MM.1S (cell line): Measurements from ENCODE around the gene SLC22A1.

Source experiments
- DNase-seq: peaks from one replicate; pipeline ENCODE4 v3.0.0-alpha.2; 2015
- H2AFZ ChIP-seq: fragments of 300-600 bp; sonication (generic); 2 replicates; pipeline ENCODE4 v1.6.0; 2016; ENCODE audit warnings: antibody characterized with exemption, low read length
- H3F3A ChIP-seq: fragments of 300-600 bp; sonication (generic); 2 replicates; pipeline ENCODE4 v1.6.1; 2016; ENCODE audit warnings: mild to moderate bottlenecking, antibody characterized with exemption, low read length, moderate library complexity, mixed read lengths; ENCODE audit not compliant: insufficient read depth
- H3K27ac ChIP-seq: fragments of 300-600 bp; sonication (generic); 2 replicates; pipeline ENCODE4 v1.5.1; 2016; ENCODE audit warnings: mild to moderate bottlenecking, low read length
- H3K27me3 ChIP-seq: fragments of 300-600 bp; sonication (generic); replicated peaks from 2 replicates; pipeline ENCODE4 v1.6.0; 2016; ENCODE audit warnings: low read length; ENCODE audit not compliant: insufficient read depth
- H3K36me3 ChIP-seq: fragments of 300-600 bp; sonication (generic); replicated peaks from 2 replicates; pipeline ENCODE4 v1.6.1; 2016; ENCODE audit warnings: mild to moderate bottlenecking, low read length, mixed read lengths; ENCODE audit not compliant: insufficient read depth
- H3K4me1 ChIP-seq: fragments of 300-600 bp; sonication (generic); 2 replicates; pipeline ENCODE4 v1.6.1; 2016; ENCODE audit warnings: low read length, mixed read lengths
- H3K4me2 ChIP-seq: fragments of 300-600 bp; sonication (generic); 2 replicates; pipeline ENCODE4 v1.6.0; 2016; ENCODE audit warnings: low read depth, low read length
- H3K4me3 ChIP-seq: fragments of 300-600 bp; sonication (generic); 2 replicates; pipeline ENCODE4 v1.5.1; 2016; ENCODE audit warnings: low read length, mixed read lengths
- H3K79me2 ChIP-seq: fragments of 300-600 bp; sonication (generic); 2 replicates; pipeline ENCODE4 v1.6.1; 2016; ENCODE audit warnings: mixed run types, low read length, mixed read lengths
- H3K9ac ChIP-seq: fragments of 300-600 bp; sonication (generic); 2 replicates; pipeline ENCODE4 v1.6.1; 2016; ENCODE audit warnings: low read length, mixed read lengths
- H3K9me2 ChIP-seq: fragments of 300-600 bp; sonication (generic); replicated peaks from 2 replicates; pipeline ENCODE4 v1.6.1; 2016; ENCODE audit warnings: mild to moderate bottlenecking, low read length, mixed read lengths; ENCODE audit not compliant: insufficient read depth
- H3K9me3 ChIP-seq: fragments of 300-600 bp; sonication (generic); replicated peaks from 2 replicates; pipeline ENCODE4 v1.6.1; 2016; ENCODE audit warnings: mild to moderate bottlenecking, low read length, mixed read lengths; ENCODE audit not compliant: insufficient read depth
- H4K20me1 ChIP-seq: fragments of 300-600 bp; sonication (generic); 2 replicates; pipeline ENCODE4 v1.6.1; 2016; ENCODE audit warnings: mild to moderate bottlenecking, low read length, moderate library complexity, mixed read lengths; ENCODE audit not compliant: insufficient read depth
- EZH2 ChIP-seq: fragments of 300-600 bp; sonication (generic); optimal IDR thresholded peaks from 2 replicates; pipeline ENCODE3; 2017; ENCODE audit warnings: low read depth, mild to moderate bottlenecking, antibody characterized with exemption, low read length, mixed read lengths
- EZH2phosphoT487 ChIP-seq: fragments of 300-600 bp; sonication (generic); IDR thresholded peaks from 2 replicates; pipeline ENCODE4 v1.6.1; 2018; ENCODE audit warnings: antibody characterized with exemption, low read length
- TF ChIP-seq, protein P1 (sequence below): fragments of 300-600 bp; sonication (generic); IDR thresholded peaks from 2 replicates; pipeline ENCODE4 v1.5.1; 2016; ENCODE audit warnings: antibody characterized with exemption, low read length, mixed read lengths

Gene SLC22A1

DNA sequence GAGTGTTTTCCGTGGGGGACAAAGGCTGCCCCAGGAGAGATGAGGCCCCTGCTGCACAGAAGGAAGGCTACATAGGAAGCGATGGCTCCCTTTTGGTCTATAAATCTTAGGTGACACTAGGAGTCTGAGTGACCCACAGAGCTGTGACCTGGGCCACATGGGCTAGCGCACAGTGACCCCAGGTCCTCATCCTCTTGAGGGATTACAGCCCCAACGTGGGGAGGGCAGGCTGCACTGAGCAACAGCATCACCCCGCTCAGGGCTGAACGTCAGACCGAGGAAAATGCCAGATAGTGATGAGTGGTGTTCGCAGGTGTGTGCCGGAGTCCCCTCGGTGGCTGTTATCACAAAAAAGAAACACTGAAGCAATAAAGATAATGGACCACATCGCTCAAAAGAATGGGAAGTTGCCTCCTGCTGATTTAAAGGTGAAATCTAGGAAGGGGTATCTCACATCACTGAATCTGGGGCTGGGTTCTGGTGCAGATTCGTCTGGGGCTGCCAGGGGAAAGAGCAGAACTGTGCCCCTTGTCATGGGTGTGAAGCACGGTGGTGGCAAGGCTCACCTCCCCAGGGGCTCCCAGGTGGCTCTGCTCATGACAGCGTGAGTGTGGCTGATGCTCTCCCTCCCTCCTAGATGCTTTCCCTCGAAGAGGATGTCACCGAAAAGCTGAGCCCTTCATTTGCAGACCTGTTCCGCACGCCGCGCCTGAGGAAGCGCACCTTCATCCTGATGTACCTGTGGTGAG, 14.5 kb downstream of the SLC22A1 start:
- Histone ChIP-seq H3K9me3 (no peaks in the 10 kb centered on the region), H3K27ac (no peak overlapping the region), H2AFZ (no peak overlapping the region), H3K9ac (no peak overlapping the region), H3F3A (no peaks in the 10 kb centered on the region), H3K4me2 (no peak overlapping the region), H3K79me2 (no peaks in the 10 kb centered on the region), H3K9me2 (no peaks in the 10 kb centered on the region), H3K36me3 (no peaks in the 10 kb centered on the region), H3K27me3 (no peaks in the 10 kb centered on the region), H3K4me1 (no peaks in the 10 kb centered on the region), H4K20me1 (no peaks in the 10 kb centered on the region), H3K4me3 (no peak overlapping the region)
- TF ChIP-seq EZH2 (no peak), EZH2phosphoT487 (no peak)
- TF ChIP-seq, protein P1, sequence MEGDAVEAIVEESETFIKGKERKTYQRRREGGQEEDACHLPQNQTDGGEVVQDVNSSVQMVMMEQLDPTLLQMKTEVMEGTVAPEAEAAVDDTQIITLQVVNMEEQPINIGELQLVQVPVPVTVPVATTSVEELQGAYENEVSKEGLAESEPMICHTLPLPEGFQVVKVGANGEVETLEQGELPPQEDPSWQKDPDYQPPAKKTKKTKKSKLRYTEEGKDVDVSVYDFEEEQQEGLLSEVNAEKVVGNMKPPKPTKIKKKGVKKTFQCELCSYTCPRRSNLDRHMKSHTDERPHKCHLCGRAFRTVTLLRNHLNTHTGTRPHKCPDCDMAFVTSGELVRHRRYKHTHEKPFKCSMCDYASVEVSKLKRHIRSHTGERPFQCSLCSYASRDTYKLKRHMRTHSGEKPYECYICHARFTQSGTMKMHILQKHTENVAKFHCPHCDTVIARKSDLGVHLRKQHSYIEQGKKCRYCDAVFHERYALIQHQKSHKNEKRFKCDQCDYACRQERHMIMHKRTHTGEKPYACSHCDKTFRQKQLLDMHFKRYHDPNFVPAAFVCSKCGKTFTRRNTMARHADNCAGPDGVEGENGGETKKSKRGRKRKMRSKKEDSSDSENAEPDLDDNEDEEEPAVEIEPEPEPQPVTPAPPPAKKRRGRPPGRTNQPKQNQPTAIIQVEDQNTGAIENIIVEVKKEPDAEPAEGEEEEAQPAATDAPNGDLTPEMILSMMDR = no peak
- no peak for DNase-seq

DNA sequence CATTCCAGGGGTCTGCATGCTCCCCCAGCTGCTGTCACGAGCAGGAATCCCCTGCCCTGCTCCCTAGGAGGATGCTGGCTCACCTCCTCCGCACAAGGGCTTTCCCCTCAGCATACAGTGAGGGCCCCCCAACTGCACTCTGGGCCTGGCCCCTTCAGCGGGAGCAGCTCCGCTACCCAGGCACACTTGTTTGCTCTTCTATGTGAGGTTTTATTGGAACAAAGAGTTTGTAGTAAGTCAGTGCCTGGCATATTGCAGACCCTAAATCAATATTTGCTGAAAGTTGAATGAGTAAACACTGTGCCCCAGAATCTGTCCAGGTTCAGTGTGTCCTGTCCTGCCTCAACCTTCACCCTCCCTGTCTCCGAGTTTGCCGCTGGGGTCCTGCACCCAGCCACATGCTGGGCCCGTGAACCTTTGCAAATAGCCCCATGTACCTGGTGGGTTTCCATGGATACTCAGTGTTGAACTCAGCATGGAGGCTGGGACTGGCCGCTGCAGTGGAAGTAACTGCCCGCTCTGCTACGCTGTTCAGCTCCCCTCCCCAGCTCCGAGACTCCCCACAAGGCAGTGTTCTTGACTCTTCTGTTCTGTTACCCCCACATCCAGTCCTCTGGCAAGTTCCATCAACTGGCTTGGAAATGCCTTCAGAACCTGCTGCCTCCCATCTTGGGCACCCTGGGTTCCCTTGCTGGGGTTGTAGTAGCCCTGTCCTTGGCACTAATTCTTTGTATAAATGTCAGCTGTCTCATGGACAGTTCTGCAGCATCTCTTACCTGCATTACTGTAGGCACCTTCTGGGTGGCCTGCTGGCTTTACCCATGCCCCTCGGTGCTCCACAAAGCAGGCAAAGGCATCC, 15.7 kb downstream of the SLC22A1 start:
- Histone ChIP-seq H3K9me3 (no peaks in the 10 kb centered on the region), H3K9me2 (no peaks in the 10 kb centered on the region), H3K4me1 (no peaks in the 10 kb centered on the region), H3K4me3 (no peak overlapping the region), H3K36me3 (no peaks in the 10 kb centered on the region), H4K20me1 (no peaks in the 10 kb centered on the region), H3K9ac (no peak overlapping the region), H3K27me3 (no peaks in the 10 kb centered on the region), H3K27ac (no peak overlapping the region), H3F3A (no peaks in the 10 kb centered on the region), H3K79me2 (no peaks in the 10 kb centered on the region), H2AFZ (no peak overlapping the region), H3K4me2 (no peak overlapping the region)
- TF ChIP-seq EZH2 (no peak), EZH2phosphoT487 (no peak)
- TF ChIP-seq, protein P1 = no peak
- DNase-seq = no peak

DNA sequence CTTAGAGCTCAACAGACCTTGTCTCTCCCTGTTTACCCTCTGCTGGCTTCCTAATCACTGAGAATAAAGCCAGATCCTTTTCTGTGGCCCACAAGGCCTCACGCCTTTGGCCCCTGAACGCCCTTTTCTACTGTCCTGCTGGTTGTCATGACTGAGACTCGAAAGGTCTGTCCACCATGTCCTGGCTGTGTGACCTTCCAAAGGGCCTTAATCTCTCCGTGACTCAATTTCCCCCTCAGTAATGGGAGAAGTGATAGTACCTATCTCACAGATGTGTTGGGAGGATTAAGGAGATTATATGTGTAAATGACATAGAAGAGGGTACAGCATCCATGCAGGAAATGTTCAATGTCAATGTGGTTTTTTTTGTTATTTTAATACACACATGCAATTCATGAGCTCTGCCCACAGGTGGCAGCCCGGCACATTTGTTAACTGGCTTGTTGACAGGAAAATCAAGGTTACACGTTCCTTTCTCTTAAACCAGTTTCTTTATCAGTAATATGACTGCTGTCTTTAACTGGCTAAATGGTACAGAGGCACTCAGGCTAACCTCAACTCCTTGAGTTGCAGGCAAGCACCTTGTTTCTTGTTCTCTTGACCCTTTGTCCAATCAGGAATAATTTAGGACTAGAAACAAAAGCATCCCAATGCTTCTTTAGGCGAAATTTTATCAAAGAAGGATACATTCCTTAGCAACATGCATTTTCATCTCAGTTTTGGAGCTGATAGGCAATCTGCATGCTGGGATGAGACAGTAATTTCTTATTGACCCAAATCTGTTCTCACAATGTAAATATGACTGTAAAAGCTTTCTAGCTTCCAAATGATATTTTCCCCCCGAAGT, 16.6 kb downstream of the SLC22A1 start:
- Histone ChIP-seq H3K9me3 (no peaks in the 10 kb centered on the region), H3F3A (no peaks in the 10 kb centered on the region), H3K36me3 (no peaks in the 10 kb centered on the region), H3K9me2 (no peaks in the 10 kb centered on the region), H3K4me1 (no peaks in the 10 kb centered on the region), H3K27me3 (no peaks in the 10 kb centered on the region), H4K20me1 (no peaks in the 10 kb centered on the region), H3K9ac (no peak overlapping the region), H2AFZ (no peak overlapping the region), H3K79me2 (no peaks in the 10 kb centered on the region), H3K27ac (no peak overlapping the region), H3K4me2 (no peak overlapping the region), H3K4me3 (no peak overlapping the region)
- TF ChIP-seq EZH2 (no peak), EZH2phosphoT487 (no peak)
- TF ChIP-seq, protein P1 = peak; percentile 54
- peak; percentile 43 for DNase-seq
